ENCODE measurements around the gene KRTAP5-10.
"Not testable (repeated sequence)": the region's sequence is repeated elsewhere in the genome, so short reads cannot be mapped to it uniquely, and the experiment has no call there.

Gene KRTAP5-10

GRCh38 chr11:71537537-71537936 lies 27.8 kb upstream of the KRTAP5-10 start:
- H3K4me1 Mint-ChIP-seq (ENCODE audit: low read depth in 2 of 2): no peaks in the 10 kb centered on the region
- no peak overlapping the region for H3K27ac Mint-ChIP-seq
- peaks cover 1 to 8% of the 10 kb centered on the region in 2 donors for H3K9me3 Mint-ChIP-seq
- H3K36me3 Mint-ChIP-seq (ENCODE audit: insufficient read depth): no peaks in the 10 kb centered on the region
- ATAC-seq (replicated peaks): no peak
- H3K27me3 Mint-ChIP-seq: peaks cover 30 to 70% of the 10 kb centered on the region in 2 donors
- H3K4me3 Mint-ChIP-seq: no peak overlapping the region
- no peak for DNase-seq

- peaks cover 30 to 75% of the 10 kb centered on the region in 2 donors for H3K27me3 Mint-ChIP-seq
- not testable (repeated sequence) for H3K9me3 Mint-ChIP-seq; H3K4me3 Mint-ChIP-seq; H3K36me3 Mint-ChIP-seq (ENCODE audit: insufficient read depth); ATAC-seq (replicated peaks); H3K4me1 Mint-ChIP-seq (ENCODE audit: low read depth in 2 of 2); DNase-seq; H3K27ac Mint-ChIP-seq
Measured at GRCh38 chr11:71537977-71538665, 27.2 kb upstream of the KRTAP5-10 start, which contains the start of gene KRTAP5-8. KRTAP5-8 (plus strand) TSS chr11:71538025; CDS start chr11:71538056, 31 bp downstream.

- peaks cover 30 to 80% of the 10 kb centered on the region in 2 donors for H3K27me3 Mint-ChIP-seq
- H3K9me3 Mint-ChIP-seq: peaks cover 1 to 8% of the 10 kb centered on the region in 2 donors
- DNase-seq: no peak
- H3K27ac Mint-ChIP-seq: no peak overlapping the region
- no peak for ATAC-seq (replicated peaks)
- H3K4me3 Mint-ChIP-seq: no peak overlapping the region
- H3K4me1 Mint-ChIP-seq (ENCODE audit: low read depth in 2 of 2): peaks cover 1 to 5% of the 10 kb centered on the region in 2 donors
- H3K36me3 Mint-ChIP-seq (ENCODE audit: insufficient read depth): no peaks in the 10 kb centered on the region
Measured at GRCh38 chr11:71538666-71538990, 26.7 kb upstream of the KRTAP5-10 start.

DNA sequence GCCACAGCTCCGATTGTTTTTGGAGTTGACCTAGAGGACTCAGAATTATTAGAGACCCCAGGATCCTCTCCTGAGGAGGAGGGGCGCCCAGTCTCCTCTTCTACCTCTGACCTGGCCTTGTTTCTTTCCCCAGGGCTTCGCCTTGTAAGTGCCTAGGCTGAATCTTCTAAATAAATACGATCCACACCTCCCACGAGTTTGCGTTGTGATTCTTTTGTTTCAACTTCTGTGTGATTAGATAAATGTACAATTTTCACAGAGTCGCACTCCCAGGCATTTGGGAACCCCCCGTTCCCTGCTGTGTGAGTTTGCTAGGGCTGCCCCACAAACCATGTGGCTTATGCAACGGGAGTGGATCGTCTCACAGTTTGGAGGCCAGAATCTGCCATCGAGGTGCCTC lies 26.3 kb upstream of the KRTAP5-10 start:
- no peak for ATAC-seq (replicated peaks)
- H3K27ac Mint-ChIP-seq: no peak overlapping the region
- peaks cover 1 to 8% of the 10 kb centered on the region in 2 donors for H3K9me3 Mint-ChIP-seq
- H3K36me3 Mint-ChIP-seq (ENCODE audit: insufficient read depth): no peaks in the 10 kb centered on the region
- peaks cover 30 to 84% of the 10 kb centered on the region in 2 donors for H3K27me3 Mint-ChIP-seq
- peaks cover 4 to 5% of the 10 kb centered on the region in 2 donors for H3K4me1 Mint-ChIP-seq (ENCODE audit: low read depth in 2 of 2)
- no peak overlapping the region for H3K4me3 Mint-ChIP-seq
- DNase-seq: no peak

- H3K36me3 Mint-ChIP-seq (ENCODE audit: insufficient read depth); H3K9me3 Mint-ChIP-seq; H3K27ac Mint-ChIP-seq; ATAC-seq (replicated peaks); H3K4me3 Mint-ChIP-seq; H3K4me1 Mint-ChIP-seq (ENCODE audit: low read depth in 2 of 2); DNase-seq: not testable (repeated sequence)
- H3K27me3 Mint-ChIP-seq: peaks cover 32 to 90% of the 10 kb centered on the region in 2 donors
Measured at GRCh38 chr11:71539971-71540370, 25.4 kb upstream of the KRTAP5-10 start.

DNA sequence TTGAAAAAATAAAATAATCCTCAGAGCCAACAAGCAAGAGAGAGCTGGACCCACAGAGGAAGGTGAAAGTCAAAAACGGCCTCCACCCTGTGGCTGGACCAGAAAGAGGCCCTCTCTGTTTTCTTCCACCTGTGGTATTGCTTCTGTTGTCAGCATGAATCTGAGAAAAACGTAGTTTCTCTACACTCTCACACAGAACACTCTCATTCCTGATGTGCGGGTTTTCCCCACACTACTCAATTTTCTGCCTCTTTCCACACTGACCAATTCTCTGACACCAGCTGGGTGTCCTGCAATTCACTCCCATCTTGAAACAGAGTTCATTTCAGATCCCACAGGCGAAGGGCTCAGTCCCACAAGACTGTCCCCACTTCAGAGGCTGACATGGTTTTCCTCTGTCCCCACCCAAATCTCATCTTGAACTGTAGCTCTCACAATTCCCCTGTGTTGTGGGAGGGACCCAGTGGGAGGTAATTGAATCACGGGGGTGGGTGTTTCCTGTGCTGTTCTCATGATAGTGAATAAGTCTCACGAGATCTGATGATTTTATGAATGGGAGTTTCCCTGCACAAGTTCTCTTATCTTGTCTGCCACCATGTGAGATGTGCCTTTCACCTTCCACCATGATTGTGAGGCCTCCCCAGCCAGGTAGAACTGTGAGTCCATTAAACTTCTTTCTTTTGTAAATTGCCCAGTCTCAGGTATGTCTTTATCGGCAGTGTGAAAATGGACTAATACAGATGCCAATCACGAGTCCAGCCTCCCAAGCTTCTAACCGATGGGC lies 24.6 kb upstream of the KRTAP5-10 start:
- not testable (repeated sequence) for H3K27ac Mint-ChIP-seq; H3K9me3 Mint-ChIP-seq; DNase-seq; H3K36me3 Mint-ChIP-seq (ENCODE audit: insufficient read depth); ATAC-seq (replicated peaks); H3K4me1 Mint-ChIP-seq (ENCODE audit: low read depth in 2 of 2); H3K4me3 Mint-ChIP-seq
- H3K27me3 Mint-ChIP-seq: peaks cover 38 to 90% of the 10 kb centered on the region in 2 donors

GRCh38 chr11:71542382-71542781 lies 23.0 kb upstream of the KRTAP5-10 start:
- Mint-ChIP-seq H3K4me1 (ENCODE audit: low read depth in 2 of 2) (peaks cover 5 to 9% of the 10 kb centered on the region in 2 donors), H3K27ac (no peak overlapping the region), H3K4me3 (no peak overlapping the region), H3K36me3 (ENCODE audit: insufficient read depth) (no peaks in the 10 kb centered on the region), H3K27me3 (peaks cover 41 to 88% of the 10 kb centered on the region in 2 donors), H3K9me3 (peaks cover 1 to 8% of the 10 kb centered on the region in 2 donors)
- ATAC-seq (replicated peaks) (no peak), DNase-seq (no peak)

DNA sequence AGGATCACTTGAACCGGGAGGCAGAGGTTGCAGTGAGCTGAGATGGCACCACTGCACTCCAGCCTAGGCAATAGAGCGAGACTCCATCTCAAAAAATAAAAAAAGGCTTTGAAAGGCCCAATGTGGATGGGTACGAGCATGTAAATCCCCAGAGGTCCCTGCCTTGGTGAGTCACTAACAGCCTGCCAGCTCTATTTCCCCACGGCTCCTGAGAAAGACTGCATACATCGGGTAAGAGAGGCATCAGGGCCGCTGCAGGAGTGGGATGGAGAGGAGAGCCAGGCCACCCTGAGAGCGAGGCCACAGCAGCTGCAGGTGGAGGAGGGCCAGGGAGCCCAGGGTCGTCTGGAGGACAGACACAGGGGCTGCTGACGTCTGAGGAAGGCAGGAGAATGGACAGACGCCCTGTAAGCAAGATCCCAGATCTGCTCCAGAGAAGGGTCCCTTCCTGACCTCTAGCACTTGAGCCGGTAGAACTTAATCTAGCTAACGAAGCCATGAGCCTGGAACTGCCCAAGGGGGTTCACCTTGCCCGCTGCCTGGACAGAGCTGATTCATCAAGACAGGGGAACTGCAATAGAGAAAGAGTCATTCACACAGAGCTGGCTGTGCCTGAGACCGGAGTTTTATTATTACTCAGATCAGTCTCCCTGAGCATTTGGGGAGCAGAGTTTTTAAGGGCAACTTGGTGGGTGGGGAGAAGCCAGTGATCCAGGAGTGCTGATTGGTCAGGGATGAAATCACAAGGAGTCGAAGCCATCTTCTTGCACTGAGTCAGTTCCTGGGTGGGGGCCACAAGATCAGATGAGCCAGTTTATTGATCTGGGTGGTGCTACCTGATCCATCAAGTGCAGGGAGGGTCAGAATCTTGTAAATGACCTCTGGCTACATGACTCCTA lies 22.2 kb upstream of the KRTAP5-10 start:
- Mint-ChIP-seq H3K4me1 (ENCODE audit: low read depth in 2 of 2) (peaks cover 5 to 9% of the 10 kb centered on the region in 2 donors), H3K4me3 (no peak overlapping the region), H3K27ac (no peak overlapping the region), H3K27me3 (peaks cover 48 to 93% of the 10 kb centered on the region in 2 donors), H3K9me3 (peaks cover 1 to 8% of the 10 kb centered on the region in 2 donors), H3K36me3 (ENCODE audit: insufficient read depth) (no peaks in the 10 kb centered on the region)
- DNase-seq: no peak
- no peak for ATAC-seq (replicated peaks)

DNA sequence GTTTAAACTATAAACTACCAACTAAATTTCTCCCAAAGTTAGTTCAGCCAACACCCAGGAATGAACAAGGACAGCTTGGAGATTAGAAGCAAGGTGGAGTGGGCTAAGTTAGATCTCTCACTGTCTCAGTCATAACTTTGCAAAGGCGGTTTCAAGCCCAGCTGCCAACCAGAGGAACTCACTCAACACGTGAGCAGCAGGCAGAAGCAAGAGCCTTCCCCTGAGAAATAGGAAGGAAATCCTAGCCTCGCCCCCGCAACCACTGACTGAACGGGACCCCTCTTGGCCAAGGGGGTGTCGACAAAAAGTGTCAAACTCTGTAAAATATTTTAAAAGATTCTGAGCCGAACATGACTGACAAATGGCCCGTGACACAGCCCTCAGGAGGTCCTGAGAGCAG lies 21.5 kb upstream of the KRTAP5-10 start:
- Mint-ChIP-seq H3K4me1 (ENCODE audit: low read depth in 2 of 2) (peaks cover 5 to 9% of the 10 kb centered on the region in 2 donors), H3K4me3 (no peak overlapping the region), H3K27me3 (peaks cover 50 to 95% of the 10 kb centered on the region in 2 donors), H3K9me3 (peaks cover 1 to 8% of the 10 kb centered on the region in 2 donors), H3K36me3 (ENCODE audit: insufficient read depth) (no peaks in the 10 kb centered on the region), H3K27ac (no peak overlapping the region)
- ATAC-seq (replicated peaks): no peak
- no peak for DNase-seq

DNA sequence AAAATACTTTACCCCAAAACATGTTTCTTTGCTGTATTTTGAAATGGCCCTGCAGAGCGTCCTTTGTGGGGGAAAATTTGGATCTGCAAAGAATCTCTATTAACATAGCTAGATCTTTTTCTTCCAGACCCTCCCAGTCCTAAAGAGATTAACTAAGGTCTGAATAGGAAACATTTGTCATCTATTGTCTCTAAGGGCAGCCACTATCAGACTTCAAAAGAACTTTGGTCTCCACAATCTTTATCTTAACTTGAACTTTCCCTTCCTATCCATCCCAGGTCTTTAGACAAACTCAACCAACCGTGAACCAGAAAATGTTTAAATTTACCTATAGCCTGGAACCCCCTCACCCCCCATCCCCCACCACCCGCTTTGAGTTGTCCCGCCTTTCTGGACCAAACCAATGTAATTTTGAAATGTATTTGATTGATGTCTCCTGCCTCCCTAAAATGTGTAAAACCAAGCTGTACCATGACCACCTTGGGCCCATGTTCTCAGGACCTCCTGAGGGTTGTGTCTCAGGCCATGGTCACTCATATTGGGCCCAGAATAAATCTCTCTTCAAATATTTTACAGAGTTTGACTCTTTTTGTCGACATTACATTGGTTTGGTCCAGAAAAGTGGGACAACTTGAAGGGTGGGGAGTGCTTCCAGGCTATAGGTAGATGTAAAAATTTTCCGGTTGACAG lies 20.7 kb upstream of the KRTAP5-10 start:
- H3K36me3 Mint-ChIP-seq (ENCODE audit: insufficient read depth): no peaks in the 10 kb centered on the region
- H3K27me3 Mint-ChIP-seq: peaks cover 50 to 95% of the 10 kb centered on the region in 2 donors
- H3K4me3 Mint-ChIP-seq: no peak overlapping the region
- DNase-seq: no peak
- H3K4me1 Mint-ChIP-seq (ENCODE audit: low read depth in 2 of 2): peaks cover 5 to 9% of the 10 kb centered on the region in 2 donors
- no peak for ATAC-seq (replicated peaks)
- H3K27ac Mint-ChIP-seq: no peak overlapping the region
- H3K9me3 Mint-ChIP-seq: peaks cover 1 to 8% of the 10 kb centered on the region in 2 donors

- ATAC-seq (replicated peaks) (no peak), DNase-seq (no peak)
- H3K36me3 Mint-ChIP-seq (ENCODE audit: insufficient read depth): no peaks in the 10 kb centered on the region
- H3K27me3 Mint-ChIP-seq: peaks cover 49 to 93% of the 10 kb centered on the region in 2 donors
- no peak overlapping the region for H3K27ac Mint-ChIP-seq
- H3K9me3 Mint-ChIP-seq: peaks cover 1 to 7% of the 10 kb centered on the region in 2 donors
- H3K4me3 Mint-ChIP-seq: no peak overlapping the region
- peaks cover 5 to 9% of the 10 kb centered on the region in 2 donors for H3K4me1 Mint-ChIP-seq (ENCODE audit: low read depth in 2 of 2)
Measured at GRCh38 chr11:71545405-71545966, 19.9 kb upstream of the KRTAP5-10 start.

DNA sequence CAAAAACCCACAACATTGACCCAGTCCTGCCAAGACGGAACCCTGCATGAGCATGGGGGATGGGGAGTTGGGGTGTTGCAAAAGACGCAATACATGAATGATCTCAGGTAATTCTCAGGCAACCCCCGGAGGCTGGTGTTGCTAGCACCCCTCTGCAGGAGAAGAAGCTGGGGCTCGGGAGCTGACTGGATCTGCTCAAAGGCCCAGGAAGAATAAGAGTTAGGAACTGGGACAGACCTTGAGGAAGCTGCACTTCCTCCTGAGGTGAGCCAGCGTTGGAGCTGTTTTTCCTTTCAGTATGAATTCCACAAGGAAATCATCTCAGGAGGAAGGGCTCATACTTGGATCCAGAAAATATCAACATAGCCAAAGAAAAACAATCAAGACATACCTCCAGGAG lies 17.2 kb upstream of the KRTAP5-10 start, which contains the start of gene KRTAP5-9:
Gene KRTAP5-9, plus strand, starts transcription at position 301 of the 400 bp plus-strand sequence. CDS start 238 bp downstream, outside the sequence.
- no peak for DNase-seq
- Mint-ChIP-seq H3K27ac (no peak within 1 kb of the TSS), H3K4me1 (ENCODE audit: low read depth in 2 of 2) (peaks cover 2 to 9% of the 10 kb centered on the region in 2 donors), H3K36me3 (ENCODE audit: insufficient read depth) (no peaks in the 10 kb centered on the region), H3K9me3 (no peaks in the 10 kb centered on the region), H3K27me3 (peaks cover 39 to 67% of the 10 kb centered on the region in 2 donors), H3K4me3 (no peak within 1 kb of the TSS)
- ATAC-seq (replicated peaks): no peak
